CD4-positive, alpha-beta T cell treated with Interleukin-6 for 4 hours (primary cell): ENCODE measurements around the gene HS3ST6.
"Not testable (repeated sequence)": the region's sequence is repeated elsewhere in the genome, so short reads cannot be mapped to it uniquely, and the experiment has no call there.

Experiments used
- DNase-seq: peaks from one replicate; pipeline ENCODE4 v3.0.0-alpha.2; 2020; ENCODE audit warnings: mixed read lengths

The HS3ST6 gene

DNA sequence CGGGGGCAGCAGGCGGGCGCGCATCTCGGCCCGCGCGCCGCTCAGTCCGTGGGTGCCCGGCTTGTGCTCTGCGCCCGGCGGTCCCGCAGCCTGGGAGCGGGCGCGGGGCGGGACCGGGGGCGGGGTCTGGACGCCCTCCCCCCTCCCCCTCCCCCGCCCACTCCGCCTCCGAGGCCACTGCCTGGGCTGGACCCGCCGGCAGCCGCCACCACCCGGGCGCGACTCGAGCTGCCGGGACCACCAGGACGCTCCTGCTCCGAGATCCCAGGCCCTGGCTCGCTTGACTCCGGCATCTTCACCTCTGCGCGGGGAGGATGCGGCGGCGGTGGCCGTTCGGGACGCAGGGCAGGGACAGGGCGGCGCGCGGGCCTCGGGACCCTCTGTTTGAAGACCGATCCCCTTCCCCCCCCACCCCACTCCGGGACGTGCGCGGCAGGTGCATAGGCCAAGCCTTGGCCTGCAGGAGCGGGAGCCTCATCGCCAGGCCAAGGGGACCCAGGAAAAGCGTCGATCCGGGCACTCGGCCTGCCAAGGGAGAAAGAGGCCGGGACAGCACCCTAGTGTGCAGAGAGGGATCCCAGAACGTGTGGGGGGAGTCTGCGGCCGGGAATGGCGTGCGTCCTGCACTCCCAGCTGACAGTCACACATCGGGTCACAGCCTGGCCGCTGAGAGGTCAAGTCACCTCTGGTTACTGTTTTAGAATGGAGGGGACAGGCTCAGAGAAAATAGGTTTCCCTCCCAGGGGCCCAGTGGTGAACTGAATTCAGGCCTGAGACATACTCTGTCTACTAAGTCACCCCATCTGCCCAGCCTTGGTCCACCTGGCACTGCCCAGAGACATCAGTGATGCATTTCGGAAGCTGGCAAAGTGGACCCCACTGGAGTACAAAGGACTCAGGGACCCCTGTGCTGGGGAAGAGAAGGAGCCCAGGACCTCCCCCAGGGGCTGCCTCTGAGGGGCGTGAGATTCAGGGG is at the start of gene HS3ST6:
TSS of gene HS3ST6 (minus strand) at position 65 of the 976 bp plus-strand sequence. CDS start 92 bp downstream, outside the sequence.
- no peak for DNase-seq

GRCh38 chr16:1966460-1966859 is 48.2 kb upstream of the HS3ST6 start, which contains the start of gene RNF151:
RNF151 (plus strand) TSS chr16:1966856; CDS start chr16:1966882, 26 bp downstream.
- no peak for DNase-seq

DNA sequence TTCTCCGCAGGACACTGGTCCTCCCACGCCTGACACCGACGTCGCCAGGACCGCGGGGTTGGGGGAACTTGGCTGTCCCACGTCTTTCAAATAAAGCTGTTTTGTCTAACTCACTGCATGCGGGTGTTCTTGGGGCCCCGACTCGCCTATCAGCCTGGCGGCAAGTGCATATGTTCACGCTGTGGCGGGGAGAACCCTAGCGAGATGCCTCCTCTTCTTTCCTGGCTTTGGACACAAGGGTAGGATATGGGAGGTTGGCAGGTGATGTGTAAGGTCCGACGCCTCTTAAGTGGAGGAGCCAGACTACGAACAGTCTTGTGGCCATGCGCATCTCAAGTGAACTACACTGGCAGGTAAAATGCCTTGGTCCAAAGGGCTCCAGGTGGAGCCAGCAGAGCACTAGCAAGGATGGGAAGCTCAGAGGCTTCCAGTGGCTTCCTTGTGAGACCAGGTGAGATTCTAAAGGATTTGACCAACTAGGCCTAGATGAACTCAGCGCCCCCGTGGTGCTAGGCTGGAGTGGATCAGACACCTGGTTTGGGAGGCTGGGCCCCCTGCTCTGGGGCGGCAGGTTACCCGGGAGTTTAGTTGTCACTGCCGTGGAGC is 47.3 kb upstream of the HS3ST6 start:
- no peak for DNase-seq

DNA sequence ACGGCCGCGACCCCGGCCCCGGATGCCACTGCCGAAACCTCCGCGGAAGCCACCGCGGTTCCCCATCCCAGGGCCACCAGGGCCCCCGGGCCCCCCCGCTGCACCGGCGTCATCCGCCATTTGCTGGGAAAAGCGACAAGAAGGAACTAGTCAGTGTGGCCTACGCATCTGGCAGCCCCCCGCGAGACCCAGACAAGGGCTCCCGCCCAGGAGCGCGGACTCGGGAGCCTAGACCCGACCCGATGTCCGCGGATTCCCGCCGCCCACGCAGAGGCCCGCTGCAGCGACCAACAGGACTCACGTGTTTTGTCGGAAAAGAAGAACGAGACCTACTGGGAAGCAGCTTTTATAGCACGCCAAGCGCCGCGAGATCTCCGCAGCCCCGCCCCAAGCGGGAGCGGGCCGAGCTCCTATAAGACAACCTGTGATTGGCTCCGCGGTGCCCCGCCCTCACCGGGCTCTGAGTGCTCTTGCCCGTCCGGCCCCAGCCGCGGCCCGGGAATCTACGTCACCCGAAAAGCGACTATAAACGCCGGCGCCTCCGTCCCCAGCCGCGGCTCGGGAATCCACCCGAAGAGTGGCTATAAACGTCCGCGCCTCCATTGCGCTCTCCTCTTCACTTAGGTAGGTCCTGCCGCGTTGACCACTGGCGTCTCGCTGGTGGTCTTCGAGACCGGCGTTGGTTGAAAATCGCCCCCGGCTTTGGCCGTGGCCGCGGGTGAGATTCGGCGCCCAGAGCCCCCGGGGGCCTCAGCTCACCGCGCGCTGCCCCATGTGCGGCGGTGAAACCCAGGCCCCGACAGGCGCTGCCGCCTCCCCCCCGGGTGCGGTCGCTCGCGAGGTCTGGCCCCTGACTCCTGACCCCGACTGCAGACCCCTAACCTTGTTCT is 46.5 kb upstream of the HS3ST6 start, which contains the start of gene RPS2:
TSS of gene RPS2 (minus strand) at position 321 of the 890 bp plus-strand sequence. CDS start at position 120, 201 bp downstream.
- peak; percentile 97 for DNase-seq

DNA sequence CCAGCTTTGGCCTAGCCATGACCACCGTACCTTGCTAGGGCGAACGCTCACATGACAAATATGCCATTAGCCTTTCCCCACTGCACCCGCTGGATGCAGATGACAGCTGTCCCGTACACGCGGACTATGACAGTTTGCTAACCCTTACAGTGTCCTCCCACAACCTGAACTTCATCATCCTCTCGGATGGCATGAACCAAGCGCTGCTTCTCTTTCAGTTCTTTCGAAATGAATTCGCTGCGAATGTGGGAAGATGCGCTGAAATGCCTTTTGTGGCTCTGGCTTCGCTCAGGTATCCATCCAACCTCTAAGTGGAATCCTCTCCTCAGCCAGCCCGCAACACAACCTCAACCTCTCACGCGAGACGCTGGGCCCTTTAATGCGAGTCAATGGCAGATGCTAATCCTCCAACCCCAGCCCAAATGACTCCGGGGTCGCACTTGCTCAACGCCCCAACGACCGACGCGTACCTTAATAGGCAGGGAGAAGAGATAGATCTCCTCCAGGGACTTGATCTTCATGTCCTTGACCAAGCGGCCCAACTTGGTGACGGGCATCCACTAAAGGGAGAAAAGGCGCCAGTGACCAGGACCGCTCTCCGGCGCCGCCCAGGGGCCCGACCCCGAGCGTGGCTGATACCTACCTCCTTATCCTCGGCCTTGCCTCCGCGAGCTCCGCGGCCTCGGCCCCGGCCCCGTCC is 45.7 kb upstream of the HS3ST6 start:
- DNase-seq = peak; percentile 40

GRCh38 chr16:1962161-1963153 is 44.2 kb upstream of the HS3ST6 start:
- not testable (repeated sequence) for DNase-seq

DNA sequence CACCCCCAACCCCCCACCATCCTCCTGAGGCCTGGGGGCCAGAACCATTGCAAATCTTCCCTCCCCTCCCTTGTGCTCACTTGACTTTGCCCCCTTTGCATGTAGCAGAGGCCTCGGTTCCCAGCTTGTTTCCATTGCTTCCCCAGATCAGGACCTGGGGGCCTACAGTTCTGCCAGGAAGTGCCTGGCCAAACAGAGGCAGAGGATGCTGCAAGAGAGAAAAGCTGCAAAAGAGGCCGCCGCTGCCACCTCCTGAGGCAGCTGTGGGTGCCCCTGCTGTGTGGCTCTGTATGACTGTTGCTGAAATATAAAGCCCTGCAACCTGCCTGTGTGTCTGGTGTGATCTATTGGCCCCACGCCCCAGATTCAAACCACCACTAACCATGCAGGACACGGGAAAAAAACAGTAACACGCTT is 43.4 kb upstream of the HS3ST6 start:
- DNase-seq = no peak

- peak; percentile 38 for DNase-seq
Measured at GRCh38 chr16:1960665-1961630, 42.7 kb upstream of the HS3ST6 start.

DNA sequence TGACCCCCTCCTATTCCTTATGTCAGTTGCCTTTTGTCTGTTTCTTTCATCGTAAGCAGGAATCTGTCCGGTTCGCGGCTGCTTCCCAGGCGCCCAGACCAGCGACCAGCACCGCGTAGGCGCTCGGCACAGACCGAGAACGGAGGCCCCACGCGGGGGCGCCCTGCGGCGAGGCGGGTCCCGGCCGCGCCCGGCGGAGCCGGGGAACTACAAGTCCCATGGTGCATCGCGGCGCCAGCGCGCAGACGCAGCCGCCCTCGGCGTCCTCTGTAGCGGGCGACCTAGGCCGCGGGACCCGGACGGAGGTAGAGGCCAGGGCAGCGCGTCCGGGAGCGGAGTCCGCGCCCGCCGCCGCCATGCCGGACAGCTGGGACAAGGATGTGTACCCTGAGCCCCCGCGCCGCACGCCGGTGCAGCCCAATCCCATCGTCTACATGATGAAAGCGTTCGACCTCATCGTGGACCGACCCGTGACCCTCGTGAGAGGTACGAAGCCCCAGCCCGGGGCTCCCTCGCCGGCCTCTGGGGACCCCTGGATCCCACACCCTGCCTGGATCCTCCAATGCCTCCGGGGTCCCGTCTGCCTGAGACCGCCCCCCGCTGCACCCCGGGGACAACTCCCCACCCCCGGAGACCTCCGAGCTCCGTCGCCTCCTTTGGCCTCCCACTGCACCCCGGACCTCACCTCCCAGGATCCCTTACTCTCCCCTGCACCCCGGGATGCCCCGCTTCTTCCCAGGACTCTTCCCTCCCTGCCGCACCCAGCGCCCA is 41.2 kb upstream of the HS3ST6 start, which contains the start of gene NDUFB10:
TSS of gene NDUFB10 (plus strand) at position 270 of the 771 bp plus-strand sequence. CDS start at position 357, 87 bp downstream.
- peak; percentile 93 for DNase-seq

- no peak for DNase-seq
Measured at GRCh38 chr16:1958715-1959268, 40.6 kb upstream of the HS3ST6 start.

- DNase-seq = not testable (repeated sequence)
Measured at GRCh38 chr16:1958143-1958491, 39.9 kb upstream of the HS3ST6 start.

DNA sequence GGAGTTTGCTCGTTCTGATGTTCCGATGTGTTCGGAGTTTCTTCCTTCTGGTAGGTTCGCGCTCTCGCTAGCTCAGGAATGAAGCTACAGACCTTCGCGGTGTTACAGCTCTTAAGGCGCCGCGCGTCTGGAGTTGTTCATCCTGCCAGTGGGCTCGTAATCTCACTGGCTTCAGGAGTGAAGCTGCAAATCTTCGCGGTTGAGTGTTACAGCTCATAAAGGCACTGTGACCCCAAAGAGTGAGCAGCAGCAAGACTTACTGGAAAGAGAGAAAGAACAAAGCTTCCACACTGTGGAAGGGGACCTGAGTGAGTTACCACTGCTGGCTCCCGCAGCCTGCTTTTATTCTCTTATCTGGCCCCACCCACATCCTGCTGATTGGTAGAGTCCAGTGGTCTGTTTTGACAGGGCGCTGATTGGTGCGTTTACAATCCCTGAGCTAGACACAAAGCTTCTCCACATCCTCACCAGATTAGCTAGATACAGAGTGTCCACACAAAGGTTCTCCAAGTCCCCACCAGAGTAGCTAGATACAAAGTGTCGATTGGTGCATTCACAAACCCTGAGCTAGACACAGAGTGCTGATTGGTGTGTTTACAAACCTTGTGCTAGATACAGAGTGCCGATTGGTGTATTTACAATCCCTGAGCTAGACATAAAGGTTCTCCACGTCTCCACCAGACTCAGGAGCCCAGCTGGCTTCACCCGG is 39.4 kb upstream of the HS3ST6 start:
- DNase-seq = not testable (repeated sequence)

- DNase-seq = no peak
Measured at GRCh38 chr16:1953734-1954133, 35.5 kb upstream of the HS3ST6 start.

DNA sequence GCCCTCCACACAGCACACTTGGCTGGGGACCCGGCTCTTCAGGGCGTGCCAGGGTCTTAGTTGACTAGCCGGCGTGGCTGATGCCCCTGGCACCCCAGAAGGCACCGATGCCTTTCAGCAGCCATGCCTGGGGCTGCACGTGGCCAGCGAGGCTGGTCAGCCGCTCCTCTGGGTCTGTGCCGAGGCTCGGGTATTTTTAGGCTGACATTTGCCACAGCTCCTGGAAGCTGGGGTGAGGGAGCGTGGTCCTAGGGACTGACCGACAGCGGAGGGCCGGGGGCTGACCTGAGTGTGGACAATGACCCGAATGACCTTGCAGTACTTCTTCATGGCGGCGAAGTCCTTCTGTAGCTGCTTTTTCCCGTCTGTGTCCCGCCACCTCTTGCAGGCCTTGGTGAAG is 32.3 kb upstream of the HS3ST6 start:
- no peak for DNase-seq

GRCh38 chr16:1950047-1950446 is 31.8 kb upstream of the HS3ST6 start:
- no peak for DNase-seq

DNA sequence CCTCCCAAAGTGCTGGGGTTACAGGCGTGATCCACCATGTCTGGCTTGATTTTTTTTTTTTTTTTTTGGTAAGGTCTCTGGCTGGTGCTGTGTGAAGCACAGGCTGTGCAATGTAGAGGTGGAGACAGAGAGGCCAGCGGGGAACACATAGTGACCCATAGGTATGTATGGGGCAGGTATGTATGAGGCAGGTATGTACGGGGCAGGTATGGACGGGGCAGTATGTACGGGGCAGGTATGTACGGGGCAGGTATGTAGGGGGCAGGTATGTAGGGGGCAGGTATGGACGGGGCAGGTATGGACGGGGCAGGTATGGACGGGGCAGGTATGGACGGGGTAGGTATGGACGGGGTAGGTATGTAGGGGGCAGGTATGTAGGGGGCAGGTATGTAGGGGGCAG is 31.3 kb upstream of the HS3ST6 start:
- no peak for DNase-seq

- no peak for DNase-seq
Measured at GRCh38 chr16:1947369-1947670, 29.1 kb upstream of the HS3ST6 start.
